HTR-8/SVneo (cell line): Measurements from ENCODE around the gene UBP1.
"Not testable (repeated sequence)": the region's sequence is repeated elsewhere in the genome, so short reads cannot be mapped to it uniquely, and the experiment has no call there.

ENCODE experiments used
- DNase-seq: peaks from one replicate; pipeline ENCODE4 v3.0.0; 2011; ENCODE audit warnings: low spot score, mixed read lengths; ENCODE audit not compliant: insufficient read length
- FAIRE-seq: peaks from 2 replicates; lab custom pipeline; 2011; peaks lifted over from hg19 to GRCh38; lab: Jason Lieb, UNC

UBP1 gene

DNA sequence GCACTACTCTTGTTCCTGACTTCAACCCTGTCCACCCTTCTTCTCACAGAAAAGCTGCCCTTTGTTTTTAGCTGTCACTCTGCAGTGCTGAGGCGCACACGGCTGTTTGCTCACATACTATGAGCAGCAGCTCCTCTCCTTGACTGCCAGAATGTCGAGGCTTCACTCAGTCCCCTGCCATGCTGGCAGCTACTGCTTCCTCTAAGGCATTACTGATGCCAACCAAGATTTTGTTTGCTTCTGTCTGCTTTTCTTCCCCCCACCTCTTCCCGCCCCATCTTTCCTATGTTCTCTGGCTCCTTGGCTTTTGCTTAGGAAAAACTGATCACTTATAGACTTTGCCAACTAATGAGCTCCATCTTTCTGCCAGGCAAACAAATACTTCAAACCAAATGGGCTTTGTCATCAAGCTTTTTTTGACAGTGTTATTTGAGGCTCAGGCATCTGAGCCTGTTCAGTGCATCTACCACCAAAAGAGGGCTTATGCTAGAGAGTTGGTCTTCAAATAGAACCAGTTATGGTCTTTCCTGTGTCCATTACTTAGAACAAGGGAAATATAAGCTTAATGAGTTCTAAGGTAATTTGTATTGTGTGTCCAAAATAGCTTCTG lies 81.9 kb downstream of the UBP1 start:
- FAIRE-seq (no peak), DNase-seq (no peak)

DNA sequence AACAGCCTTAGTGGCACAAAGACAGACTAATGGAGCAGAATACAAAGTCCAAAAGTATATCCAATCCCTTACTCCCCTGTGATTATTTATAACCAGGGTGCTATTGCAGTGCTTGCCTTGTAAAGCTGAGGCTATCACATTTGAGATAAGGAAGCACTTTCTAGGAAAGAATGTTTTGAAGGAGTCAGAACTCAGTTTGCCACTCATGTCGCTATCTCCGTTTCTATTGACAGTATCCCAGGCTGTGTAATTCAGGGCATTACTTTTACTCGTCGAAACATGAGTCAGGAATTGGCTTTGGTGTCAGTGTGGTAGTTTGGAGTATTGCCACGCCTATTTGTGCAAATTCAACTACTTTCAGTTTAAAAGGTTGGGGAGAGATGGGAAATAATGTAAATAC lies 84.6 kb downstream of the UBP1 start:
- DNase-seq = no peak
- no peak for FAIRE-seq

GRCh38 chr3:33339758-33340157 lies 100.4 kb downstream of the UBP1 start:
- DNase-seq (no peak), FAIRE-seq (no peak)

DNA sequence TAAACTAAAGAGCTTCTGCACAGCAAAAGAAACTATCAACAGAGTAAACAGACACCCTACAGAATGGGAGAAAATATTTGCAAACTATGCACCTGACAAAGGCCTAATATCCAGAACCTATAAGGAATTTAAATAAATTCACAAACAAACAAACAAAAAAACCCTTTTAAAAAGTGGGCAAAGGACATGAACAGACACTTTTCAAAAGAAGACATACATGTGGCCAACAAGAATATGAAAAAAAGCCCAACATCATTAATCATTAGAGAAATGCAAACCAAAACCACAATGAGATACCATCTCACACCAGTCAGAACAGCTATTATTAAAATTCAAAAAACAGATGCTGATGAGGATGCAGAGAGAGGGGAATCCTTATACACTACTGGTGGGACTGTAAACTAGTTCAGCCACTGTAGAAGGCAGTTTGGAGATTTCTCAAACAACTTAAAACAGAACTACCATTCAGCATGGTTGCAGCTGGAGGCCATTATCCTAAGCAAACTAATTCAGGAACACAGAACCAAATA lies 101.2 kb downstream of the UBP1 start:
- DNase-seq, FAIRE-seq: not testable (repeated sequence)
